Osteoblast (primary cell): ENCODE data around the gene PLA2G6. TPM values are rescaled to one million over a fixed set of nuclear protein-coding genes. Genes with fewer than 3 reads are reported as not detected.

Experiments used
- DNase-seq: peaks from one replicate; pipeline ENCODE4 v3.0.0; 2011; ENCODE audit warnings: low spot score, mixed read lengths; ENCODE audit not compliant: insufficient read length; ENCODE audit errors: missing footprints
- H2AFZ ChIP-seq: 2 replicates; pipeline ENCODE4 v1.6.0; 2011; ENCODE audit warnings: mild to moderate bottlenecking, low read length
- H3K27ac ChIP-seq: 2 replicates; pipeline ENCODE4 v1.5.1; 2011; ENCODE audit warnings: mild to moderate bottlenecking, low read depth, low read length, moderate library complexity
- H3K27me3 ChIP-seq: 2 replicates; pipeline ENCODE4 v1.6.0; 2012; ENCODE audit warnings: mild to moderate bottlenecking, control low read depth, inconsistent platforms, low read length, moderate library complexity; ENCODE audit not compliant: insufficient read depth
- H3K36me3 ChIP-seq: 2 replicates; pipeline ENCODE4 v1.5.1; 2011; ENCODE audit warnings: mild to moderate bottlenecking, low read length, control low read depth, moderate library complexity; ENCODE audit not compliant: insufficient read depth
- H3K4me1 ChIP-seq: 2 replicates; pipeline ENCODE4 v1.5.1; 2011; ENCODE audit warnings: mild to moderate bottlenecking, low read length, control low read depth, moderate library complexity; ENCODE audit not compliant: insufficient read depth
- H3K4me2 ChIP-seq: 2 replicates; pipeline ENCODE4 v1.6.0; 2011; ENCODE audit warnings: mild to moderate bottlenecking, low read length; ENCODE audit not compliant: insufficient read depth
- H3K4me3 ChIP-seq: fragments of 200-600 bp; sonication (generic); 3 replicates; pipeline ENCODE4 v1.5.1; 2012; ENCODE audit warnings: mild to moderate bottlenecking, low read length, inconsistent platforms; ENCODE audit not compliant: insufficient read depth
- H3K79me2 ChIP-seq: 2 replicates; pipeline ENCODE4 v1.6.0; 2012; ENCODE audit warnings: mild to moderate bottlenecking, low read length, control low read depth, inconsistent platforms; ENCODE audit not compliant: insufficient read depth
- H3K9me3 ChIP-seq: 2 replicates; pipeline ENCODE4 v1.5.1; 2011; ENCODE audit warnings: low read depth, low read length, control low read depth
- H4K20me1 ChIP-seq: 2 replicates; pipeline ENCODE4 v1.6.0; 2012; ENCODE audit warnings: mild to moderate bottlenecking, low read length, control low read depth; ENCODE audit not compliant: insufficient read depth
- total RNA-seq: library from RNA; depleted of rRNA; stranded (reverse); fragments of >200 nt; gene quantifications from 2 replicates; pipeline ENCODE4 v1.2.3, GENCODE V29; 2012
- TF ChIP-seq, protein P1 (sequence below): IDR thresholded peaks from 2 replicates; pipeline ENCODE4 v1.5.1; 2011; ENCODE audit warnings: mild to moderate bottlenecking, low read depth, low read length, moderate library complexity; ENCODE audit errors: extremely low read depth

The PLA2G6 gene
- total RNA-seq, 1 donor, result 12.3 TPM

DNA sequence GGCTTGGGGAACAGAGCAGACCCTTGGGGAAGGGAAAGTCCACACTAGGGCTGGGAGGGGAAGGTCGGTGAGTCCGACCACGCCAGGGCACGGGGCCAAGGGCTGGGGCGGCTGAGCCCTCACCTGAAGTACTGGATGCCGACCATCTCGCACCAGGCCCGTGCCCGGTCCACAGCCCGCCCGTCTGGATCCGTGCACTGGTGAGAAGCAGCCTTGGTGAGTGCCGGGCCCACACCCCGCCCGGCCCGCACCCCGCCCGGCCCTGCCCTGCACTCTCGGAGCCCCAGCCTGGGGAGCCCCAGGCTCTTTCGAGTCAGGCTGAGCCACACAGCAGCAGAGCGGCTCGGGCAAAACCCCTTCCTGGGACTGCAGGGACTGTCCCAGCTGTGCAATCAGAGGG lies 69.2 kb downstream of the PLA2G6 start:
- Histone ChIP-seq H3K27ac (no peak overlapping the region), H3K27me3 (no peaks in the 10 kb centered on the region), H3K79me2 (no peaks in the 10 kb centered on the region), H2AFZ (no peak overlapping the region), H3K9me3 (no peaks in the 10 kb centered on the region), H4K20me1 (no peaks in the 10 kb centered on the region), H3K4me3 (no peak overlapping the region), H3K4me1 (no peaks in the 10 kb centered on the region), H3K36me3 (no peaks in the 10 kb centered on the region), H3K4me2 (no peak overlapping the region)
- TF ChIP-seq, protein P1, sequence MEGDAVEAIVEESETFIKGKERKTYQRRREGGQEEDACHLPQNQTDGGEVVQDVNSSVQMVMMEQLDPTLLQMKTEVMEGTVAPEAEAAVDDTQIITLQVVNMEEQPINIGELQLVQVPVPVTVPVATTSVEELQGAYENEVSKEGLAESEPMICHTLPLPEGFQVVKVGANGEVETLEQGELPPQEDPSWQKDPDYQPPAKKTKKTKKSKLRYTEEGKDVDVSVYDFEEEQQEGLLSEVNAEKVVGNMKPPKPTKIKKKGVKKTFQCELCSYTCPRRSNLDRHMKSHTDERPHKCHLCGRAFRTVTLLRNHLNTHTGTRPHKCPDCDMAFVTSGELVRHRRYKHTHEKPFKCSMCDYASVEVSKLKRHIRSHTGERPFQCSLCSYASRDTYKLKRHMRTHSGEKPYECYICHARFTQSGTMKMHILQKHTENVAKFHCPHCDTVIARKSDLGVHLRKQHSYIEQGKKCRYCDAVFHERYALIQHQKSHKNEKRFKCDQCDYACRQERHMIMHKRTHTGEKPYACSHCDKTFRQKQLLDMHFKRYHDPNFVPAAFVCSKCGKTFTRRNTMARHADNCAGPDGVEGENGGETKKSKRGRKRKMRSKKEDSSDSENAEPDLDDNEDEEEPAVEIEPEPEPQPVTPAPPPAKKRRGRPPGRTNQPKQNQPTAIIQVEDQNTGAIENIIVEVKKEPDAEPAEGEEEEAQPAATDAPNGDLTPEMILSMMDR, result no peak
- peak; percentile 32 for DNase-seq

DNA sequence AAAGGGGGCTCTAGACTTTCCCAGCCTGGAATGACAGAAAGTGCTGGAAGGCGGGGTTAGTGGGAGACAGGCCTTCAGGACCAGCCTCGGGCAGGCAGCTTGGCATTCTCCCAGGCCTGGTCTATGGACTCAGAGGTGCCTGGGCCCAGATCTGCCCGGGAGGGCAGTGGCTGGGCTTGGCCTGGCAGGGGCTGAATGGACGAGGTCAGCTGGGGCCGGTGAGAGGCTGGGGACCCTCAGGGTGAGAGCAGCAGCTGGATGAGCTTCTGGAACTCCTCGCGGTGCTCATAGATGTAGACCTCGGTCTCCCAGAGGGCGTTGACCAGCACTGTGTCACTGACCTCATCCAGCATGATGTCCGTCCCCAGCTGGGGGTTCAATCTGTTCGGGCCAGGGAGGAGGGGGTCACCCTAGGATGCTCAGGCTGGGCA lies 69.7 kb downstream of the PLA2G6 start:
- DNase-seq, result peak; percentile 72
- Histone ChIP-seq H3K4me1 (no peaks in the 10 kb centered on the region), H3K79me2 (no peaks in the 10 kb centered on the region), H3K36me3 (no peaks in the 10 kb centered on the region), H2AFZ (no peak overlapping the region), H3K27ac (no peak overlapping the region), H3K4me2 (no peak overlapping the region), H3K4me3 (no peak overlapping the region), H3K27me3 (no peaks in the 10 kb centered on the region), H4K20me1 (no peaks in the 10 kb centered on the region), H3K9me3 (no peaks in the 10 kb centered on the region)
- TF ChIP-seq, protein P1, result no peak

DNA sequence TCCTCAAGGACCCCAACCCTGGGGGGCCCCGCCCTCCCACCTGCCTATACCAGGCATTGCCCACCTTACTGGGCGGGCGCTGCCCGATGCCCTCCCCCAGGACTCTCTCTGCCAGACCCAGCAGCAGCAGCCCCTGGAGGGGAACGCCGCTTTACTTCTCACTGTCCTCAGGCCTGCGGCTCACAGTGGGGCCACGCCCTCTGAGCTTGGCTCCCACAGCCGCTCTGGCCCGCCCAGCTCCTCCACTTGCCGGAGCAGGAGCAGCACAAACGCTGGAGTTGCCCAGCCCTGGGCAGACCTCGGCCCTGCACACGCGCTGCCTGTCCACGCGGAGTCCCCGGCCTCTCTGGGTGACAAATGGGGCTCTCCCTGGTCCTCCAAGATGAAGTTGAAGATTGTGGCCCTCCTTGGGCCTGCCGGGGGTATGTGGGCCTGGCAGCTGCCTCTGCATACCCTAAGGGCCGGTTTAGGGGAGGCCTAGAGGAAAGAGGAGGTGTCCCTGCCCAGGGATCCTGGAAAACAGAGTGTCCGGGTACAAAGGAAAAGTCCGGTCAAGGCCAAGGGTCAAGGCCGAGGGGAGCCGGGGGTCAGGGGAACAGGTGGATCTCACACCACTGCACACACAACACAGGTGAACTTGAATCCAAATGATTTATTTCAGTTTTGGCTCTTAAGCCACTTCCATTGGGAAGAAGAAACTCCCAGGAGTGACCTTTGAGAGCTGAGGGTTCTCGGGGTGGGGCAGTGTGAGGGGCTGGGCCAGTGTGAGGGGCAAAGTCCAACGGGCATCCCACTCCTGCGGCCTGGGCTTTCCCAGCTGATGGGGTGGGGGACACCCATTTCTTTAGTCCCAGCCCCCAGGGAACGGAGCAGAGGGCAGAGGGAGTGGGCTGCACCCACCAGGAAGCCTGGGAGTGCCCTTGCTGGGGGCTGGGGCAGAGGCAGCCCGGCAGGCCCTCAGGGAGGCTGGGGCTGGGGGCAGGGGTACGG lies 70.5 kb downstream of the PLA2G6 start:
- no peaks in the 10 kb centered on the region for H4K20me1 ChIP-seq
- no peak overlapping the region for H2AFZ ChIP-seq
- no peaks in the 10 kb centered on the region for H3K4me1 ChIP-seq
- no peaks in the 10 kb centered on the region for H3K27me3 ChIP-seq
- DNase-seq, result peak; percentile 67
- H3K4me3 ChIP-seq, result no peak overlapping the region
- no peaks in the 10 kb centered on the region for H3K9me3 ChIP-seq
- TF ChIP-seq, protein P1, result no peak
- no peaks in the 10 kb centered on the region for H3K36me3 ChIP-seq
- no peak overlapping the region for H3K4me2 ChIP-seq
- no peaks in the 10 kb centered on the region for H3K79me2 ChIP-seq
- no peak overlapping the region for H3K27ac ChIP-seq
